HepG2 (cell line): ENCODE measurements around the gene ARL14EP. TPM values are rescaled to one million over a fixed set of nuclear protein-coding genes. Genes with fewer than 3 reads are reported as not detected.

Source experiments
- GLI4 ChIP-seq: sonication (generic); formaldehyde crosslinking; IDR thresholded peaks from 2 replicates; pipeline ENCODE4 v1.5.1; 2020; ENCODE audit warnings: missing genetic modification reagents, mild to moderate bottlenecking, moderate library complexity, borderline replicate concordance
- HCFC1 ChIP-seq: fragments of 150-350 bp; IDR thresholded peaks from 2 replicates; pipeline ENCODE4 v1.6.1; 2014; ENCODE audit warnings: low read depth, low read length
- HNRNPL ChIP-seq: fragments of 200-400 bp; formaldehyde crosslinking; IDR thresholded peaks from 2 replicates; pipeline ENCODE4 v1.6.1; 2017; ENCODE audit warnings: mild to moderate bottlenecking, low read depth, low read length
- MAFK ChIP-seq, 2 experiments: IDR thresholded peaks in 1 of 2; conservative IDR thresholded peaks in 1 of 2; 2 replicates each; pipeline ENCODE4 v1.6.1; 2011; ENCODE audit warnings: improper control_type of control experiment in 2 of 2, low read length in 2 of 2
- NCOA5 ChIP-seq: sonication (generic); formaldehyde crosslinking; IDR thresholded peaks from 2 replicates; pipeline ENCODE4 v1.4.0; 2020; ENCODE audit warnings: missing genetic modification reagents
- PITX1 ChIP-seq: sonication (generic); formaldehyde crosslinking; IDR thresholded peaks from 2 replicates; pipeline ENCODE4 v1.5.1; 2020; ENCODE audit warnings: mild to moderate bottlenecking, missing genetic modification reagents
- SP1 ChIP-seq, 2 experiments: fragments of 450-650 bp in 1 of 2; sonication (generic) in 1 of 2; formaldehyde crosslinking in 1 of 2; IDR thresholded peaks; 2 replicates each; pipeline versions ENCODE4 v1.4.0 to v1.6.1; 2016 to 2020; ENCODE audit warnings: missing genetic modification reagents in 1 of 2
- TAF15 ChIP-seq: fragments of 200-400 bp; formaldehyde crosslinking; IDR thresholded peaks from one replicate; pipeline ENCODE4 v1.6.1; 2018; ENCODE audit warnings: mild to moderate bottlenecking, low read depth, low read length; ENCODE audit not compliant: poor library complexity, severe bottlenecking
- THYN1 ChIP-seq: sonication (generic); formaldehyde crosslinking; IDR thresholded peaks from 2 replicates; pipeline ENCODE4 v1.8.1; 2023; ENCODE audit warnings: low read depth, mild to moderate bottlenecking, moderate library complexity, missing genetic modification reagents, borderline replicate concordance
- TMF1 ChIP-seq: sonication (generic); formaldehyde crosslinking; IDR thresholded peaks from 2 replicates; pipeline ENCODE4 v1.8.1; 2022; ENCODE audit warnings: low read depth, missing genetic modification reagents
- ZNF562 ChIP-seq: sonication (generic); formaldehyde crosslinking; IDR thresholded peaks from 2 replicates; pipeline ENCODE4 v1.8.0; 2022; ENCODE audit warnings: missing genetic modification reagents, borderline replicate concordance
- ZSCAN30 ChIP-seq: sonication (generic); formaldehyde crosslinking; IDR thresholded peaks from 2 replicates; pipeline ENCODE4 v1.5.0; 2020; ENCODE audit warnings: mild to moderate bottlenecking, missing genetic modification reagents
- polyA plus RNA-seq, 8 experiments: library from polyadenylated mRNA; depleted of rRNA in 3 of 8; stranded (reverse) in 7 of 8; unstranded in 1 of 8; fragments of >200 nt; fragmentation: Illumina TruSeq in 4 of 8; extraction: Trizol in 4 of 8; gene quantifications; 2 replicates each; pipeline versions ENCODE4 v1.2.1 to v1.2.3, GENCODE V29; 2011 to 2016; ENCODE audit warnings: low read depth in 4 of 8, missing spikeins in 1 of 8, mixed read lengths in 1 of 8; ENCODE audit not compliant: insufficient read depth in 1 of 8
- total RNA-seq, 5 experiments: library from RNA; depleted of rRNA; stranded (reverse); fragments of >200 nt; fragmentation: Illumina TruSeq; extraction: Trizol; gene quantifications; 2 replicates each; pipeline ENCODE4 v1.2.3, GENCODE V29; 2016; ENCODE audit warnings: low read depth in 1 of 5
- TF ChIP-seq, protein P1 (sequence below): sonication (generic); formaldehyde crosslinking; IDR thresholded peaks from 2 replicates; pipeline ENCODE4 v1.4.0; 2020; ENCODE audit warnings: missing genetic modification reagents, borderline replicate concordance
- TF ChIP-seq, protein P2 (sequence below): sonication (generic); formaldehyde crosslinking; IDR thresholded peaks from 2 replicates; pipeline ENCODE4 v1.4.0; 2020; ENCODE audit warnings: mild to moderate bottlenecking, missing genetic modification reagents

Gene ARL14EP
- total and polyA plus RNA-seq, 2 of the 13 experiments (the other 11 are each of a cell fraction or from before 2014, with no cell fraction given): 9.8 to 15.4 TPM

DNA sequence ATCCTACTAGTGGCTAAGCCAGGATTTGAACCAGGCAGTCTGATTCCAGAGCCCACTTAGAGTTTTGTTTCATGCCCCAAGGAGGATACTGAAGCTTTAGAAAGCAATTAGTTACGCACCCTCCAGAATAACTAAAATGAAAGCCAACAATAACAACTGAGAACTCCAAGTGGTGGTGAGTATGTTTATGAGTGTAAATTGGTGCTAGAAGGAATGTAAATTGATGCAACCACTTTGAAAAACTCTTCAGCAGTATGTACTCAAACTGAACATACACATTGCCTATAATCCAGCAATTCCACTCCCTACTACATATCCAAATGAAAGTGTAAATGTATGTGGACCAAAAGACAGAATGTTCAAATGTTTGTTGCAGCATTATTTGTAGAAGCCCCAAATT, 6.7 kb upstream of the ARL14EP start (continued):
- TF ChIP-seq, protein P1, sequence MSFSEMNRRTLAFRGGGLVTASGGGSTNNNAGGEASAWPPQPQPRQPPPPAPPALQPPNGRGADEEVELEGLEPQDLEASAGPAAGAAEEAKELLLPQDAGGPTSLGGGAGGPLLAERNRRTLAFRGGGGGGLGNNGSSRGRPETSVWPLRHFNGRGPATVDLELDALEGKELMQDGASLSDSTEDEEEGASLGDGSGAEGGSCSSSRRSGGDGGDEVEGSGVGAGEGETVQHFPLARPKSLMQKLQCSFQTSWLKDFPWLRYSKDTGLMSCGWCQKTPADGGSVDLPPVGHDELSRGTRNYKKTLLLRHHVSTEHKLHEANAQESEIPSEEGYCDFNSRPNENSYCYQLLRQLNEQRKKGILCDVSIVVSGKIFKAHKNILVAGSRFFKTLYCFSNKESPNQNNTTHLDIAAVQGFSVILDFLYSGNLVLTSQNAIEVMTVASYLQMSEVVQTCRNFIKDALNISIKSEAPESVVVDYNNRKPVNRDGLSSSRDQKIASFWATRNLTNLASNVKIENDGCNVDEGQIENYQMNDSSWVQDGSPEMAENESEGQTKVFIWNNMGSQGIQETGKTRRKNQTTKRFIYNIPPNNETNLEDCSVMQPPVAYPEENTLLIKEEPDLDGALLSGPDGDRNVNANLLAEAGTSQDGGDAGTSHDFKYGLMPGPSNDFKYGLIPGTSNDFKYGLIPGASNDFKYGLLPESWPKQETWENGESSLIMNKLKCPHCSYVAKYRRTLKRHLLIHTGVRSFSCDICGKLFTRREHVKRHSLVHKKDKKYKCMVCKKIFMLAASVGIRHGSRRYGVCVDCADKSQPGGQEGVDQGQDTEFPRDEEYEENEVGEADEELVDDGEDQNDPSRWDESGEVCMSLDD (CRISPR knock-in tag): no peak
- no peak for TF ChIP-seq TMF1 (CRISPR knock-in tag)
- TF ChIP-seq NCOA5: no peak
- TF ChIP-seq, protein P2, sequence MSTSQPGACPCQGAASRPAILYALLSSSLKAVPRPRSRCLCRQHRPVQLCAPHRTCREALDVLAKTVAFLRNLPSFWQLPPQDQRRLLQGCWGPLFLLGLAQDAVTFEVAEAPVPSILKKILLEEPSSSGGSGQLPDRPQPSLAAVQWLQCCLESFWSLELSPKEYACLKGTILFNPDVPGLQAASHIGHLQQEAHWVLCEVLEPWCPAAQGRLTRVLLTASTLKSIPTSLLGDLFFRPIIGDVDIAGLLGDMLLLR (CRISPR knock-in tag): no peak
- TF ChIP-seq SP1 (IDR thresholded peaks at IDR 0.05): no peak
- TF ChIP-seq SP1 (CRISPR knock-in tag; IDR thresholded peaks at IDR 0.05): no peak
- no peak for TF ChIP-seq GLI4 (CRISPR knock-in tag)
- TF ChIP-seq ZSCAN30 (CRISPR knock-in tag): no peak
- no peak for TF ChIP-seq MAFK (conservative IDR thresholded peaks at IDR 0.05 in 1 of 2, IDR thresholded peaks at IDR 0.05 in 1 of 2; ENCODE audit: low read length in 2 of 2)
- no peak for TF ChIP-seq ZNF562
- no peak for TF ChIP-seq HCFC1
- TF ChIP-seq TAF15: no peak
- TF ChIP-seq THYN1 (CRISPR knock-in tag): no peak
- no peak for TF ChIP-seq HNRNPL
- no peak for TF ChIP-seq PITX1
